Activated naive CD4-positive, alpha-beta T cell treated with anti-CD3 and anti-CD28 coated beads, Interleukin-2, amount 50 U/mL, for 72 hours (primary cell): Measurements from ENCODE around the gene CYP39A1. TPM values are rescaled to one million over a fixed set of nuclear protein-coding genes. Genes with fewer than 3 reads are reported as not detected.

Source experiments
- ATAC-seq, 2 donors: fragments of 150-1000 bp; cut with Tn5 transposase; 2 replicates each; pipeline ENCODE4 v1.10.0; 2021; ENCODE audit warnings: mild to moderate bottlenecking in 2 of 2, moderate library complexity in 2 of 2
- DNase-seq, 2 donors: peaks; one replicate each; pipeline ENCODE4 v3.0.0; 2021 to 2022; ENCODE audit warnings: low spot score in 2 of 2
- H3K27ac Mint-ChIP-seq, 2 donors: one replicate each; pipeline ENCODE4 v1.8.0; 2022; ENCODE audit warnings: mild to moderate bottlenecking in 2 of 2, mixed read lengths in 2 of 2
- H3K36me3 Mint-ChIP-seq, 2 donors: one replicate each; pipeline ENCODE4 v1.8.0; 2022; ENCODE audit warnings: mixed read lengths in 2 of 2
- H3K9me3 Mint-ChIP-seq, 2 donors: one replicate each; pipeline ENCODE4 v1.8.0; 2022; ENCODE audit warnings: mixed read lengths in 2 of 2
- total RNA-seq, 2 donors: library from RNA; stranded (reverse); gene quantifications; one replicate each; pipeline ENCODE4 v1.2.3, GENCODE V29; 2022

The CYP39A1 gene
- total RNA-seq, 2 donors from 2014 or later, result not detected

DNA sequence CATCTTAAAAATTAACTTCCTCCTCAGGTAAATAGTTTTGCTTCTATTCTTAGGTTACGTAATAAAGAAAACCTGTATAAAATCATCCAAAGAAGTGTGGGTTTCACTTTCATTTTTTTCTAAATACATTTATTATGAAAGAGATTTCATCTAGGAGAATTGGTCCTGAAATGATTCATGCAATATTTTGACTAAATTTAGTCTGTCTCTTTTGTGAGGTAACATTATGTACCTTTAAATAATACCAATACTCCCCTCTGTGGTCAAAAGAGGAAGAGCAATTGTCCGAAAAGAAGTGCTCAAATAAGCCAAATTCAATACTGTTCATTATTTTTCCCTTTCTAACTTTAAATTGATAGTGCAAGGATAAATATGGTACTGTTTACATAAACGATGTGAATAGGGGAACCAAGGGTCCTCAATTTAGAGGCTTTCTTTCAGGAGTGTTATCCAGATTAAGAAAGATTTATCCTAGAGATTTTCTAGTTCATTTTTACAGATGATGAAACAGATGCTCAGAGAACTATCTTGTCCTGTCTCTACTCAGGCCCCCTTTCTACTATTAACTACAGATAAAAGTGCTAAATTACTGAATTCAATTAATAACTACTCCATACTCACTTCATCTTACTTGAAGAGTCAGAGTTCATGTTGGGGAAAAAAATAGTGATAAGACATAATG, 26.2 kb downstream of the CYP39A1 start:
- Mint-ChIP-seq H3K36me3 (no peaks in the 10 kb centered on the region), H3K9me3 (no peaks in the 10 kb centered on the region), H3K27ac (no peak overlapping the region)
- DNase-seq (no peak), ATAC-seq (peak in 1 of 2 donors; percentile 66)

GRCh38 chr6:46618726-46619125, 33.9 kb downstream of the CYP39A1 start:
- no peak for DNase-seq
- Mint-ChIP-seq H3K36me3 (no peaks in the 10 kb centered on the region), H3K27ac (no peak overlapping the region), H3K9me3 (no peaks in the 10 kb centered on the region)
- no peak for ATAC-seq

DNA sequence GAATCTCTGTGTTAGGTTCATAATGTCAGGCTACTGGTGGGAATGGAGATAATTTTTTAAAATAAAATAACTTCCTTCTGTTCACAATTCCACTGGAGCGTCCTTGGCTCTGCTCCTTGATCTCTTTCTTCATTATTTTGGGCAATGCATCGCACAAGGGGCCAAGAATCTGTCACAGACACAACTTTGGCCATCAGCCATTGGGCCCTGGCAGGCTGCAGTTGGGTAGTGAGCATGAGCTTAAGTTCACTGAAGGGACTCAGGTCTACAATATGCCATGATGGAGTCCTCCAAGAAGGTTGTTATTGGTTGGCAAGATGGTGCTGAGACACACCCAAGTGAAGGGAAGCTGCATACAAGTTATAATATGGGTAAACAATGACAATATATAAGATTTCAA, 40.0 kb downstream of the CYP39A1 start:
- no peak for DNase-seq
- no peak overlapping the region for H3K27ac Mint-ChIP-seq
- no peaks in the 10 kb centered on the region for H3K9me3 Mint-ChIP-seq
- no peak for ATAC-seq
- no peaks in the 10 kb centered on the region for H3K36me3 Mint-ChIP-seq

DNA sequence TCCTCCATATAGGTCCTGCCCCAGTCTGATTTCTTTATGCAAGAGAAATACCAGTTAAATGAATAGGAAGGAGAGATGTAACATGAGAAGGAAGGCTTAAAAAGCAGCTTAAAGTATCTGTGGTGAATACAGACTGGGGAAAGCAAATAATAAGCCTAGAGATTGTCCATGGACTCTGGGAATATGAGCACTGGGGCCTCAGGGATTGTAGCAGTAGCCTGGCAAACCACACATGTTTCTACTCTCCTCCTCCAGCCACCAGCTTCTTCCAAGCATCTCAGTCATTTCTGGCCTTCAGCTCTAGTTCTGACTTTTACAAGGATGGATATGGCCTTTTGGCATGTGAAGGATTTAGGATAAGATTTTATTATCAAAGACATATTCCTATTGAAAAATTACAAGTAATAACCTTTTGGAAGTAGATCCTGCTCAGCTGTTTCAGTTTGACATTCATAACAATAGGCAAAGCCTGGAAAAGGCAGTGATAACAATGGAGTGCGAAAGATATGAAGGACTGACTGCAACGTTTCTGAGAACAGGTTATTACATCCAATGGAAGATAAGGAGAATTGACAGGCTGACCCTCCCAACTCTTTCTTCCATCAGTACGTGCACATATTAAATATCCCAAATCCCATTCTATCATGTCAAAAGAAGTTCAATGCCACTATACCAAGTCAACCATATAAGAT, 41.6 kb downstream of the CYP39A1 start:
- H3K36me3 Mint-ChIP-seq, result no peaks in the 10 kb centered on the region
- no peaks in the 10 kb centered on the region for H3K9me3 Mint-ChIP-seq
- H3K27ac Mint-ChIP-seq, result no peak overlapping the region
- DNase-seq, result no peak
- no peak for ATAC-seq

DNA sequence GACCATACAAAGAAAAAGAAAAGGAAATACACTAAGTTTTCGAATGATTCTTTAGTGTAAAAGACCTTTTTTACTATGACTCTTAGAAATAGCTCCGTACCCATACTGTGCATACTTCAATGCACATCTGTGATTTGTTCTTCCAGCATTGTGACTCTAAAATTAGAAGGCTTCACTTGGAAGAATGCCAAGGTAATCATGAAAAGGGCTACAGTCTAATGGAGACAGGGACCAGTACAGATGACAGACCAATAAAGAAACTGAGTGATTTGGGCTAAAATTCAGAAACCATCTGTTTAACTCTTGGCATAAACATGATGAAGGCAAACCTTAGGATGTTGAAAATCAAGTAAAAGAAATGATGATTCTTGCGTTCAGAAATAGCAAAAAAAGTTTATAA, 46.3 kb downstream of the CYP39A1 start:
- ATAC-seq (no peak), DNase-seq (no peak)
- H3K36me3 Mint-ChIP-seq, result no peaks in the 10 kb centered on the region
- H3K27ac Mint-ChIP-seq, result no peak overlapping the region
- no peaks in the 10 kb centered on the region for H3K9me3 Mint-ChIP-seq

- no peak for DNase-seq
- H3K9me3 Mint-ChIP-seq, result no peaks in the 10 kb centered on the region
- ATAC-seq, result no peak
- H3K36me3 Mint-ChIP-seq, result no peaks in the 10 kb centered on the region
- H3K27ac Mint-ChIP-seq, result no peak overlapping the region
Measured at GRCh38 chr6:46605091-46605797, 47.4 kb downstream of the CYP39A1 start.

DNA sequence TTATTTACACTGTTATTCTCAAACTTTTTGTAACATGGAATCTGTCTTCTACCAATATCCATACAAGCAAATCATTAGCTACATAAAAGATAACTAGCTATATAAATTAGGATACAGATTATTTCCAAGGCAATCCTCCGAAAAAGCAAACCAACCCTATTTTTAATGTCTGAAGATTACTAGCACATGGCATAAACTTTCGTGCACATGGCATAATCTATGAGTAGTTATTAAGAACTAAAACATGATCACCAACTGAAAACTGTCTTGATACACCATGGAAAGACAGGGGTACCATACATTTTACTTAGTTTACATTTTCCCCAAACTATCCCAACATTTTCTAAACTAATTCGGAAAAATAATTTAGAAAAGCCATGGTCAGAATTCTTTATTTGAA, 54.4 kb downstream of the CYP39A1 start:
- H3K36me3 Mint-ChIP-seq, result no peaks in the 10 kb centered on the region
- H3K27ac Mint-ChIP-seq, result no peak overlapping the region
- DNase-seq, result no peak
- no peak for ATAC-seq
- H3K9me3 Mint-ChIP-seq, result peaks cover 0 to 3% of the 10 kb centered on the region in 2 donors

GRCh38 chr6:46592740-46593139, 59.9 kb downstream of the CYP39A1 start:
- Mint-ChIP-seq H3K36me3 (no peaks in the 10 kb centered on the region), H3K9me3 (peaks cover 0 to 3% of the 10 kb centered on the region in 2 donors), H3K27ac (no peak overlapping the region)
- no peak for ATAC-seq
- DNase-seq, result no peak

DNA sequence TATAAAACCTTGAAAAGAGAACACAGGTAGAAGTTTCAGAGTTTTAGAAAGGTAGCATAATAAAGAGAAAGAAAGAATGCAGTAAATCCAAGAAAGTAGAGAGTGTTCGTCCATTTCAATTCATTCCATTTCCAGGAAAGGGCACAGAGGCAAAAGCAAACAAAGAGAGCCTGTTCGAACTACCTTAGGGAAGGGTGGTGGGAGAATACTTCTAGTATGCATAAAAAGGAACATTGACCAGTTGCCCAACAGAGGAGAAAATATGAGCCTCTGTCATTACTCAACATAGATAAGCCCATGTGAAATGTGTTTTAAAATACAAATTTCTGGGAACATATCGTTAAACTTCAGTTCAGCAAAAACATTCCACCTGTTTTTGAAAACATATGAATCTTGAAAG, 60.6 kb downstream of the CYP39A1 start:
- Mint-ChIP-seq H3K9me3 (peaks cover 0 to 3% of the 10 kb centered on the region in 2 donors), H3K36me3 (no peaks in the 10 kb centered on the region), H3K27ac (no peak overlapping the region)
- no peak for DNase-seq
- no peak for ATAC-seq

DNA sequence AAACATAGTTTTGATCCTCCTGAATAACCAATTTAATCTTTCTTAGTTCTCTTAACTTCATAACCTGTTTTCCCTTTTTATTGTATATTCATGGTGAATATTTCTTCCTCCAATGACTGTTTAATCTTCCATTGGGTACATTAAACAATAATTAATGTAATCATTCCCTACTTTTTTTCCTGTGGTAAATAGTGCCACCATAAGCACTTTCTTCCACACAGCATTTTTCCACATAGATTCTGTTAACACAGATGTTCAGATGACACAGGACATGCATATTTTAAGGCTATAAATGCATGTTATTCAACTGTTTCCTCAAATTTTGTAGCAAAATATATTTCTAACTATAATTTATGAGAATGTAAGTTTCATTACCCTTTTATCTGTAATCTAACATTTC, 61.9 kb downstream of the CYP39A1 start:
- Mint-ChIP-seq H3K9me3 (peaks cover 0 to 3% of the 10 kb centered on the region in 2 donors), H3K27ac (no peak overlapping the region), H3K36me3 (no peaks in the 10 kb centered on the region)
- ATAC-seq, result no peak
- DNase-seq, result no peak

GRCh38 chr6:46586906-46587305, 65.7 kb downstream of the CYP39A1 start:
- H3K36me3 Mint-ChIP-seq, result no peaks in the 10 kb centered on the region

DNA sequence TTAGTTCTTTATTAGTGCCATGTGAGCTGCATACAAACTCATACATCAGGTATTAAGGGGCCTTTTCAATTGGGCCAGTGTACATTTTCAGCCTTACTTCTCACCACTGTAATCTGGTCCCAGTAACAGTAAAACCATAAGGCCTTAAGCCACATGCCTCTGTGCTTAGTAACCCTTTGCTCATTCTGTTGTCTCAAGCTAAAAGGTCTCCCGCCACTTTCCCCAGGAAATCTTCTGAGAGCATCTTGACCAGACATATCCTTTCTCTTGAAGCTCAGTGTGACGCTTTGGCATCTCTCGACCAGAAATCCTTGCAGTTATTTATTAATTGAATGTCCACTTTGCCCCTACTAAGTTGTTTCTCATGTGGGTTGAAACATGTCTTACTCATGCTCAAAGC, 68.0 kb downstream of the CYP39A1 start:
- H3K27ac Mint-ChIP-seq, result no peak overlapping the region
- H3K9me3 Mint-ChIP-seq, result no peaks in the 10 kb centered on the region
- ATAC-seq (no peak), DNase-seq (no peak)
- no peaks in the 10 kb centered on the region for H3K36me3 Mint-ChIP-seq

More at GRCh38 chr6:46586906-46587305, 65.7 kb downstream of the CYP39A1 start:
- ATAC-seq (no peak), DNase-seq (no peak)
- Mint-ChIP-seq H3K9me3 (no peaks in the 10 kb centered on the region), H3K27ac (no peak overlapping the region)

DNA sequence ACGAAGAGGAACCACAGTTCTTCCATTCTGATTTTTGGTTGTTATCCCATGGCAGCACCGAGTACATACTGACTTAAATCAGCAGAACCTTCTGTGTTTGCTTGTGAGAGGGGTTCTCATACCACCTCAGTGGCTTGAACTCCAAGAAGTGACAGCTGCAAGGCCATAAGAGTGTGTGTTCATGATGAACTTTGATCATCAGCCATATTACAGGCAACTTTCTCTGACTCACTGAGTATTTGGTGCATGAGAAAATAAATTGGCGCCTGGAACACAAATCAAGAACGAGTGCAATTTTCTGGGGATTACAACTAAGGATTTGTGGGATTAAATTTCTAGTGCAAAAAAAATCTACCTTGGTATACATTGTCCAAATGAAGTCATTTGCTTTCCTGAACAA, 68.9 kb downstream of the CYP39A1 start:
- H3K27ac Mint-ChIP-seq, result no peak overlapping the region
- H3K9me3 Mint-ChIP-seq, result no peaks in the 10 kb centered on the region
- no peaks in the 10 kb centered on the region for H3K36me3 Mint-ChIP-seq
- no peak for DNase-seq
- ATAC-seq, result no peak

DNA sequence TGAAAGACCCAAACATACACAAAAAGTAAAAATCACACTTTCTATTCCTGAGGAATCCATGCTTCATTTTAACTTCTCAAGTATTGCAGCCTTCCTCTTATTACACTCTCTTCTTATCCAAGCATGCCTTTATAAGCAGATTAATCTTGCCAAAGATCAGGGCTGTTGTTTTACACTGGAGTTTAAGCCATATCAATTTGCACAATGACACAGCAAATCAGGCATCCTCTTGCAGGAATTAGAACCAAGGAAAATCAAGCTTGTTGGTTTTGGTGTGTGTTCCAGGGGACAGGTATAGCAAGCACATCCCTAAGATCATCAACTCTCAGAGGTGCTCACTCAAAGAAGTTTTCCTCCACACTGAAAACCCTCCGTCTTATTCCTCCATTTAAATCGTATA, 69.5 kb downstream of the CYP39A1 start:
- ATAC-seq, result no peak
- Mint-ChIP-seq H3K36me3 (no peaks in the 10 kb centered on the region), H3K27ac (no peak overlapping the region), H3K9me3 (no peaks in the 10 kb centered on the region)
- DNase-seq, result no peak

- no peak for ATAC-seq
- no peaks in the 10 kb centered on the region for H3K36me3 Mint-ChIP-seq
Measured at GRCh38 chr6:46581459-46582177, 71.0 kb downstream of the CYP39A1 start.

GRCh38 chr6:46575530-46575929, 77.1 kb downstream of the CYP39A1 start:
- Mint-ChIP-seq H3K27ac (no peak overlapping the region), H3K9me3 (peaks cover 6 to 9% of the 10 kb centered on the region in 2 donors), H3K36me3 (peaks cover 6 to 7% of the 10 kb centered on the region in 2 donors)
- no peak for DNase-seq
- ATAC-seq, result no peak

More at GRCh38 chr6:46581459-46582177, 71.0 kb downstream of the CYP39A1 start:
- H3K27ac Mint-ChIP-seq, result no peak overlapping the region
- H3K9me3 Mint-ChIP-seq, result no peaks in the 10 kb centered on the region
- DNase-seq, result no peak

GRCh38 chr6:46573140-46573539, 79.5 kb downstream of the CYP39A1 start:
- H3K27ac Mint-ChIP-seq, result no peak overlapping the region
- DNase-seq (no peak), ATAC-seq (peak in 1 of 2 donors; percentile 49)
- H3K9me3 Mint-ChIP-seq, result peaks cover 6 to 9% of the 10 kb centered on the region in 2 donors
- peaks cover 6 to 7% of the 10 kb centered on the region in 2 donors for H3K36me3 Mint-ChIP-seq
